Endothelial cell of umbilical vein (primary cell): ENCODE data around the gene TPO.

Experiments used
- CTCF ChIP-seq, 2 donors: IDR thresholded peaks; 1 replicate in 1 of 2; 2 replicates in 1 of 2; pipeline ENCODE4 v1.5.1; 2011; ENCODE audit warnings: low read length in 2 of 2, mild to moderate bottlenecking in 2 of 2, moderate library complexity in 2 of 2, control low read depth in 1 of 2, inconsistent platforms in 1 of 2, low read depth in 1 of 2; ENCODE audit not compliant: insufficient read depth in 1 of 2; ENCODE audit errors: extremely low read depth in 1 of 2
- MAX ChIP-seq: IDR thresholded peaks from 2 replicates; pipeline ENCODE4 v1.6.1; 2011; ENCODE audit not compliant: insufficient read depth, insufficient read length
- POLR2A ChIP-seq: IDR thresholded peaks from 2 replicates; pipeline ENCODE4 v1.6.1; 2012; ENCODE audit warnings: low read depth, mild to moderate bottlenecking, control low read depth, low read length

GRCh38 chr2:1491751-1492150 is 78.5 kb downstream of the TPO start:
- TF ChIP-seq POLR2A: no peak
- no peak for TF ChIP-seq CTCF (IDR thresholded peaks at IDR 0.05; ENCODE audit: extremely low read depth in 1 of 2, insufficient read depth in 1 of 2, low read depth in 1 of 2, low read length in 2 of 2)
- no peak for TF ChIP-seq MAX
